Left renal cortex interstitium (tissue), 4 donors: ENCODE measurements around the gene HOXA13. TPM values are rescaled to one million over a fixed set of nuclear protein-coding genes. Genes with fewer than 3 reads are reported as not detected.

Experiments
- DNase-seq, 4 donors: peaks; one replicate each; pipeline ENCODE4 v3.0.0-alpha.2; 2013; ENCODE audit warnings: low read depth in 4 of 4, low spot score in 2 of 4, missing footprints in 1 of 4
- polyA plus RNA-seq, 4 donors: library from polyadenylated mRNA; unstranded; fragments of 120-200 nt; gene quantifications; one replicate each; pipeline ENCODE4 v1.2.1, GENCODE V29; 2013; ENCODE audit not compliant: insufficient read length in 4 of 4

HOXA13 gene
- polyA plus RNA-seq, 4 donors = 0.21 TPM; not detected in 3

DNA sequence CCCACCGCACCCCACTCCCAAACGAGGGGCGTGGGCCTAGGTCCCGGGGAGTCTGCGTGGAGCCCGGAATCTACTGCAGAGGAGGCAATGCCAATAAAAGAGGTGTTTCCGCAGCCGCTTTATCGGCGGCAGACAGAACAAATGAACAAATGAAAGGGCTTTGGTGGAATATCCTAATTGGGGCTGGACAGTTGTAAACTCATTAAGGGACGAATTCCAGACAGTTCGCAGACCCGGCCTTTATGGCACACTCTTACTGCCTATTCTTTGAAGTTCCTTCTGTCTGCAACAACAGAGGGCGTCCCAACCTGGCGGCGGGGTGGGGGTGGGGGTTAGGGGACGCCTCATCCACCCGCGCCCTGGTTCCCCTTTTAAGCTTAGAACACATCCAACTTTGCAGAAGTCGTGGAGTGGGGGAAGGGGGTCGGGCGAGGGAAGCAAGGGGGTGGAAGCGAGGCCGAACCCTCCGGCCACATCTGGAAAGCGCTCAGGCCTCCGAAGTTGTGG, 38.6 kb downstream of the HOXA13 start:
- DNase-seq = no peak

GRCh38 chr7:27160546-27161213, 39.2 kb downstream of the HOXA13 start:
- DNase-seq = peak in 3 of 4 donors; percentile 88 to 91 (median 91)

GRCh38 chr7:27160145-27160545, 39.7 kb downstream of the HOXA13 start:
- no peak for DNase-seq

DNA sequence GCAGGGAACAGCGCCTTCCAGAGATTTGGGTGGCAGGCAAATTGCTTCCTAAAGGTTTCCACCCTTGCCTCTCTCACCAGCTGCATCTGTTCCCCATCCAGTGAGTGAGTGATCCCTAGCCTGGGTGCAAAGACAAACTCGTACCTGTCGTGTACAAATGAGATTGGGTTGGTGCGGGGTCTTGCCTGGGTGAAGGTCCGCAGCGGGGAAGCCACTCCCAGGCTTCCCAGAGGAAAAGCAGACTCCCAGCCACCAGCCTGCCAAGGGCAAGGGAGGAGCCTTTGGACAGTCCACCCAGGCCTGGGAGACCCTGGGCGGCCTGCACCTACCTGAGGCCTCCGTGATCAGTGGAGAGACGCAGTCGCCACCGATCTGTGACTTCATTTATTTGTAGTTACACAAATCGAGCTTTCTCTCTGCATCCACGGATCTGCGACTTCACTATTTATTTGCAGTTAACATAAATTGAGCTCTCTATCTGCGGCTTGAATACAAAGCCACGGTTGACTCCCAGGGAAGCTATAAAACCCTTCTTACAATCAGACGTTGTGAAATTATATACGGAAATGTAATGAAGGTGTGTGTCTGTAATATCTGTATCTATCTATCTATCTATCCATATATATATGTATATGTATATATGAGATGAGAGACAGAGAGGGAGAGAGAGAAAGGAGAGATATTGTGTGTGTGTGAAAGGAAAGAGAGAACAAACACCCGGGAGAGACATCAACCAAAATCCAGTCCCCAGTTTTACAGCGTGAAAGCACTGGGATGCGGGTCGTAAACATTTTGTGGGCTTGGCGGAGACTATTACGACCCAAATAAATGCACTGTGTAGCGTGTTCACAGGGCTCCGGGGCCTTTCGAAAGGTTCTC, 40.4 kb downstream of the HOXA13 start:
- no peak for DNase-seq

GRCh38 chr7:27158436-27159265, 41.2 kb downstream of the HOXA13 start:
- no peak for DNase-seq

- no peak for DNase-seq
These were observed 42.0 kb downstream of the HOXA13 start for GRCh38 chr7:27157702-27158431.

DNA sequence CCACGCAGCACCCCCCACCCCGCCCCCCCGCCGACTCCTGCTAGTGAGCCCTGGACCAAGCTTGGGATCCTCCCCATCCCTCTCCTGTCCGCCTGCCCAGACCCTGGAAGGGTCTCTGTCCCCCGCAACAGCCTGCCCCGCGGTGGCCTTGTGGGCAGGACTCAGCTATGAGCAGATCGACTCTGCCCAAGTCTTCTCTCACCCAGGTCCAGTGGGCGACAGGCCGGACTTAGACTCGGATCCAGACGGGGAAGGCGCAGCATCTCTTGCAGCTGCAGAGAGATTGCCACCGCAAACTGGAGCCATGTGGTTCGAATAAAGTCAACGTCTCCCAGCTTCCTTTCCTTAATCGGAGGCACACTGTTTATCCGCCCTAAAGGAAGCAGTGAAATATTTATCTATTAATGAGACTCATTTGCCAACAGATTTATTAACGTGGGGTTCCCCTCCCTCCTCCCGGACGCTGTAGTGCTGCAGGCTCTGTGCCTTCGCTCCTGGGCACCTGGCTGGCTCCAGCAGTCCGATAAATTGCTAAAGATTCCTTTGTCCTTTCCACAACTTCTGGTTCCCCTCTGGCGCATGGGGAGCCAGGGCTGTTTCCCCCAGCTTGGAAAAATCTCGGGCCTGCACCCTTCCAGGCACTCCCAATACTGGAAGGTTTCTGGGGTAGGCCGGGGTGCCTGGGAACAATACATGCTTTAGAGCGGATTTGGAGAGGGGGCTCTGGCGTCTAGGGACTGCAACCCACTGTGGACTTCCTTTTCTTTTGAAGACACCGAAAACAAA, 42.8 kb downstream of the HOXA13 start:
- no peak for DNase-seq

- peak in 2 of 4 donors; percentile 87 to 92 for DNase-seq
These were observed 43.4 kb downstream of the HOXA13 start, which contains the start of gene HOXA7 for GRCh38 chr7:27156508-27156898. HOXA7 (minus strand) TSS chr7:27156675; CDS start chr7:27156545, 130 bp downstream.

DNA sequence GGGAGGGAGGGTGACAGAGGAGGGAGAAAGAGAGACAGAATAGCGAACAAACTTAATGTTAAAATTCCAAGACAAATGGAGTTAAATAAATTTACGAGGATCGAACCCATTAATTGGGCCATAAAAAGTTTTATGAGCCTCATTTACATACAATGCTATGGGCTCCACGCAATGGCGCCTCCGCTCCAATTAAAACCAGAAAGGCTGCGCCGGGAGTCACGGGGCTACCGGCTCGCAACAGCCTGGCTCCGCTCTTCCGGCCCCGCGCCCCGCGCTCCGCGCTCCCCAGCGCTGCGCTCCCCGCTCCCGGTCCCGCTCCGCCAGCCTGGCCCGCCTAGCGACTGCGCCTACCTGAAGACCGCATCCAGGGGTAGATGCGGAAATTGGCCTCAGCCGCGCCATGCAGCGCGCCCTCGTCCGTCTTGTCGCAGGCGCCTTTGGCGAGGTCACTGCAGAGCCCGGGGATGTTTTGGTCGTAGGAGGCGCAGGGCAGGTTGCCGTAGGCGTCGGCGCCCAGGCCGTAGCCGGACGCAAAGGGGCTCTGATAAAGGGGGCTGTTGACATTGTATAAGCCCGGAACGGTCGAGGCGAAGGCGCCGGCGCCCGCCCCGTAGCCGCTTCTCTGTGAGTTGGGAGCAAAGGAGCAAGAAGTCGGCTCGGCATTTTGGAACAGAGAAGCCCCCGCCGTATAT, 43.9 kb downstream of the HOXA13 start:
- no peak for DNase-seq

DNA sequence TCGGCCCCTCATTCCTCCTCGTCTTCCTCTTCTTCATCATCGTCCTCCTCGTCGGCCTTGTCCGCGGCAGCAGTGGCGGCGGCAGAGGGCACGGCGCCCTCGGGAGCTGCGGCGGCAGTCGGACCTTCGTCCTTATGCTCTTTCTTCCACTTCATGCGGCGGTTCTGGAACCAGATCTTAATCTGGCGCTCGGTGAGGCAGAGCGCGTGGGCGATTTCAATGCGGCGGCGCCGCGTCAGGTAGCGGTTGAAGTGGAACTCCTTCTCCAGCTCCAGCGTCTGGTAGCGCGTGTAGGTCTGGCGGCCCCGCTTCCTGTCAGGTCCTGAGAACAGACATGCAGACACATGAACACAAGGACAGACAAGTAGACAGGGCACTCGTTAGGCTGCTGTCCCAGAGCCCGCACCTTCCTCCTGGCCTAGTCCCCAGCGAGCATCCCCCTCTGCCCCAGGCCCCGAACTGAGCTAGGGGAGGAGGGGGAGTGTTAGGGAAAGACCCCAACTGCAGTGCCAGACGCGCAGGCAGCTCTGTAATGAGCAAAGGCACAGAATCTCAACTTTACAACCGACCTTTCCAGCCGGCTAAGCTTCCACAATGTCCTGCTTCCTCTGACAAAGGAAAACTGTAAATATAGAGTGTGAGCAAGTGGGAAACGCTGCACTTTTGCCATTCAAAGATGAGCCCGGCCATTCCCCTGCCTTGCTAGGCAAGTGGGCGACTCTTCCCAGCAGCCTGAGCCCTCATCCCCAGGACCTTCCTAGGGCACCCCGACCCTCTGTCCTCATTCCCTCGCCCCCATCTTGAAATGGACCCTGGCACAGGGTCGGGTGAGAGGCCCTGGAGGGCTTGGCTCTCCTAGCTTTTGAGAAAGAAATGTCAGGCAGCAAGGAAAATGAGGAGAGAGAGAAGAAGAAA, 44.7 kb downstream of the HOXA13 start:
- no peak for DNase-seq

DNA sequence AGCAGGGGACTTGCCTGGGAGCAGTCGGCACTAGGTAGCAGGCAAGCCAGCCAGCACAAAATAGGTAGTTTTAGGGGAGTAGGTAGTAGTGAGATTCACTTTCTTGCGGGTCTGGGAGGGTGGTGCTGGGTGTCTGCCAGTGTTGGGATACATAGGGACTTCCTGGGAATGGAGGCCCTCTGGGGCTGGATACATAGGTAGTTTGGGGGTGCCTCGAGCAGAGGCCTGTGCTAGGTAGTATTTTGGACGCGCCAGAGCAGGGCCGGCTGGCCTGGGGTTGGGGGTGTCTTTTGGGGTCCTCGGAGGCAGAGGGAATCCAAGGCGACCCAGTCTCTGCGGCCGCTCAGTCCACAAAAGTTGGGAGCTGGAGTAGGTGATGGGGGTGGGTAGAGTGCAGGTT, 45.5 kb downstream of the HOXA13 start:
- no peak for DNase-seq

GRCh38 chr7:27153526-27153925, 46.4 kb downstream of the HOXA13 start:
- DNase-seq = no peak

DNA sequence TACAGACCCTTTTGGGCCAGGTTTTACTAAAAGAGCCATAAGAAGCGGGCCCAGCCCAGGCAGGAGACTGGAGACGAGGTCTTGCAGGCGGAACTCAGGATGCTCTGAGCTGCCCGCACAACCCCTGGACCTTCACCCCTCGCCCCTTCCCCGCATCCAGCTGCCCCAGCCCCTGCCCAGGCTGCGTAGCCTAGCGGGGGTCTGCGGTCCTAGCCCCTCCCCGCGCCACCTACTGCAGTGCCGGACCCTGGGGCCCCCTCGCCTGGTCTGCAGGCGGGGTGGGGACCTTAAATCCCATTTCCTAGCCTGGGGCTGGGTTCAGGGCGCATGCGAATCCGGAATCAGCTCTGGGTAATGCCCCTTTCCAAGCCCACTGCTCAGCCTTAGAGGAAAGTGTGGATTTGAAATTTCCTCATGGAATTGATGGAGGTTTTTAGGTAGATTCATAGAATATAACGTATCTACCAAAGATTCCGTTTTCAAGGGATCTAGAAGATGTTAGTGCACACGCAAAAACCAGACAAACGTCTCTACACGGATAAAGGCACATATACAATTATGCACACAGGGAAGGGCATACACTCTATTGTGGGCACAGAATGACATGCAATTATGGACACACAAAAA, 47.0 kb downstream of the HOXA13 start:
- no peak for DNase-seq

- DNase-seq = peak in 2 of 4 donors; percentile 88 to 91
These were observed 47.7 kb downstream of the HOXA13 start, which contains the start of gene HOXA3 for GRCh38 chr7:27151931-27152815. HOXA3 (minus strand) TSS chr7:27152583; CDS start chr7:27110640, 41,943 bp downstream.

DNA sequence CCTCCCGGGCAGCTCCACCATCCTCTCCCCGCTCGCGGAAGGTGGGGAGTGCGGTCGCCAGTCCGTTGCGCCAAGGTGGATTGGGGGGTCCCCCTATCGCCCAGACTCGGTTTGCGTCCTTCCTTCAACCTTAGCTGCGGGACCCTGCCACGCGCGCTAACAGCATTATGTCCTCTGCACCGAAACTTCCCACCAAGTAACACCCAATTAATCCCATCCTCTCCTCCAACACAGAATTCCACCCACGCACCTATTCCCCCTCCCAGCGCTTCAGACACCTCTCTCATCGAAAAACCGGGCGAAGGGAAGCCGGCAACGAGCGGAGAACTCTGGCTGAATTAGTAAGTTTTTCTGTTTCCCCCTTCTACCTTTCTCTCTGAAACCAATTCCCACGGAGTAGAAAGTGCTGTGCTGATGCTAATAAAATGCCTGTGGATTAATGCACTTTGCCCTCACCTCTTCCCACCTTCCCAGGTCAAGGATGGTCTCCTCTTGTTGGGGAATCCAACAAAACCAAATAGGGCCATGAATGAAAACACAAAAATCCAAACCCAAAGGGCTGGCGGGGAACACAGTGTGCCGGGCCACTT, 48.5 kb downstream of the HOXA13 start:
- no peak for DNase-seq
